Placental epithelial cell (primary cell): ENCODE measurements around the gene CHPF2. TPM values are rescaled to one million over a fixed set of nuclear protein-coding genes. Genes with fewer than 3 reads are reported as not detected.

Experiments
- total RNA-seq: library from RNA; depleted of rRNA; stranded (reverse); fragments of >200 nt; gene quantifications from 2 replicates; pipeline ENCODE4 v1.2.3, GENCODE V29; 2012

CHPF2 gene
- 94.6 and 107 TPM in 2 replicates for total RNA-seq

DNA sequence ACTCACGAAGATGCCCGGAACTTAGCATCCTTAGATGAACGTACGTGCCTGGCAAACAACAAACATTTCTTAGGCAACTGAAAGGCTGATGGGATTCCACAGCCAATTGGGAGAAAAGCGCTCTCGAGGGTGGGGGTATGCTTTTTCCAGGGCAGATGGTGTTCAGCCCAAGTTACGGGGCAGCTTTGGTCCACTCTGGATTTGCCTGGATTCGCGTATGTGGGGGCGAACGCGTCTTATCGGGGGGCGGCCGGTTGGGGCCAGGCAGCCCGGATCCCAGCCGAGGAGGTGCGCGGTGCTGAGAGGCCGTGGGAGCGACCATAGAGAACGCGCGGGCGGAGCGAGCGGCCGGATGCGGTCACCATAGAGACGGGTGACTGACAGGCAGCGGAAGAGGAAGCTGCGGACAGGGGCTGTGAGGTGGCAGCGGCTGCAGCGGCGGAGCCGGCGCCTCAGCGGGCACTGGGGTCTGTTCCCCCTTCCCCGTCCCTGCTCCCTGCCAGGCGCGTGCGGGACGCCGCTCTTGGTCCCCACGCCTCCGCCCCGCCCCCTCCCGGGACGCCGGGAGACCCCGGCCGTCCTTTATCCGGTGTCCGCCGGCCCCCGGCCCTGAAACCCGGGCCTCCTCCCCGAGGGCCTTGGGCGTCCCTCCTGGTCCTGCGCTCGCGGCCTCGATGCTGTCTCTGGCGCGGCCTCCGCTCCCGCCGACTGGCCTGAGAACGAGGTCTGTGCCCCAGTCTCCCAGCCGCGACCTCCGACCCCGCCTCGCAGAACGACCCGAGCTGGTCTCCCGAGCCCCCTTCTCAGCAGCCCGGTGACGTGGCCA lies at the start of gene CHPF2:
Gene CHPF2 (plus strand): TSS at position 393 of the 826 bp plus-strand sequence. CDS start 1,529 bp downstream, outside the sequence.

GRCh38 chr7:151186640-151187408 lies 45.5 kb upstream of the CHPF2 start, which contains the start of gene ASB10:
Gene ASB10 (minus strand): TSS chr7:151187250. CDS start chr7:151187130, 120 bp downstream.

DNA sequence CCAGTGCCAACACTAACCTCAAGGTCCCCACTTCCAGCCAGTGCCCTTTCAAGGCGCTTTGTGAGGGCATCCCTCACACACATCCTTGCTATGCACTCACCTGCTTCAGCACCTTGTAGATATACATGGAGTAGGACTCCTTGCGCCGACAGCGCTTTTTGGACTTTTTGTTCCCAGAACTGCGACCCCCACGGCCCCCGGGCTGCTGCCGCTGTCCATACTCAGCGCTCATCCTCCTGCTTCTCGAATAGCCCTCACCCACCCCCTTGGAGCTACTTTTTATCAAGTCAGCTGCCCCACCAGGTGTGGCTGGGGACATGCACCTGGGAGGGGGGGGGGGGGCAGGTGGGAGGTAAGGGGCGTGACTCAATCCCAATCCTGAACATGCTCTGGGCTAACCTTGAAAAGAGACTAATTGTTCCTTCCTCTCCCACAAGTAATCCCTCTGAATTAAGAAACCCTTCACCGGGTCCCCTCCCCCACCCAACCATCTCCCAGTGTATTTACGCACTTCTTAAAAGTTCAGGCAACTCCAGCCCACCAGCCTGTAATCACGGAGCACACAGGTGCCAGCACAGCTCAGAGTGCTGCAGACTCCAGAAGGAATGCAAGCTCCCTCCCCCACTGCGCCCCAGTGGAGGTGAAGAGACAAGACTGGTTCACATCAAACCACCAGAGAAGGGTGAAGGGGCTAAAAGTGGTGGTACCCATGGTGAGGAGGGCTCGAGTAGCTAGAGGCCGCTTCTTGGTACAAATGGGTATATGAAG lies 22.0 kb upstream of the CHPF2 start, which contains the start of gene H2BK1:
Gene H2BK1 (minus strand): TSS at position 402 of the 768 bp plus-strand sequence. CDS start 170 bp downstream, at position 232.

DNA sequence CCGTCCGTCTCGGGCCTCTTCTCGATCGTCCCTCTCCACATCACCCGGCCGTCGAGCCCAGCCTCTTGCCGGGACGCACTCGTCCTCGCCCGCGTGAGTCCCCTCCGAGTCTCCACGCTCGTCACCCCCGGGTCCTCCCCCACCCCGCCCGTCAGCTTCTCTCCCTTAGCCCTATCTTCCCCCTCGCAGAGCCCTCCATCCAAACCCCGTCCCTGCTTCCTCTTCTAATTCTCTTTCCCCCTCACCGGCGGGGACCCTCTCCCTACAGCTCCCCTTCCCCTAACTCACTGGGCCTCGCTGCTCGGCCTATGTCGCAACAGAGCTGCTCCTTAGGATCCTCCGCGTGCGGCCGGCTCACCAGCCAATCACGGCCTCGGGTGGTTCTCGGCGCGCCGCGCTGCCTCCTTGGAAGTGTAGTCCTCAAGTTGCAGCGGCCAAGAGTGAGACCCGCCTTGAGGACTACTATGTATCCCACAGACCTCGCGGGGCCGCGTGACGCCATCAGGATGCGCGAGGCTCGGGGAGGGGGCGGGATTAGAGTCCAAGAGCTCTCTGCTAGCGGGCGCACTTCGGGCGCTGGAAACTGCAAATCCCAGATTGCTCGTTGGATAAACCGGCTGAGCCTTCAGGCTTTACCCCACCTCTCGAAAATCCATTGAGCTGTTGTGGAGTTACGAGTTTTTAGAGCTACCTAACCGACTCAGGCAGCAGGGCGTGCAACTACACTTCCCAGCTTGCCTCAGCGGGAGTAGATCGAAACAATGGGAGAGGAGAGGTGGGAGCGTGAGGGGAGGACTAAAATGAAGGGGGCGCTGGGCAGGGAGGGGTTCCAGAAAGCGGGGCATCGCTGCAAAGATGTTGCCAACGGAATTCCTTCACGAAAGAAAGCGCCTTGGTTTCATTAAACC lies 5.2 kb upstream of the CHPF2 start, which contains the start of gene ABCF2:
Gene ABCF2 (minus strand): TSS at position 331 of the 908 bp plus-strand sequence. CDS start 747 bp downstream, outside the sequence.

GRCh38 chr7:151248346-151249033 lies 16.2 kb downstream of the CHPF2 start, which contains the start of gene SMARCD3:
Gene SMARCD3 (minus strand): TSS chr7:151248694. CDS start chr7:151248562, 132 bp downstream.

Other genes starting within 250 kb of the CHPF2 start
- 2.4 and 14.1 TPM in 2 replicates for gene NOS3, start 241.5 kb upstream of the CHPF2 start, total RNA-seq
- gene ATG9B, start 208.0 kb upstream of the CHPF2 start, total RNA-seq, result 6.5 and 20.0 TPM in 2 replicates
- 34.9 and 78.1 TPM in 2 replicates for gene ABCB8, start 204.0 kb upstream of the CHPF2 start, total RNA-seq
- gene ASIC3, start 184.0 kb upstream of the CHPF2 start, total RNA-seq, result 0.22 and 1.2 TPM in 2 replicates
- gene CDK5, start 174.6 kb upstream of the CHPF2 start, total RNA-seq, result 16.1 and 27.9 TPM in 2 replicates
- 68.3 and 86.6 TPM in 2 replicates for gene SLC4A2, start 172.9 kb upstream of the CHPF2 start, total RNA-seq
- gene FASTK, start 151.7 kb upstream of the CHPF2 start, total RNA-seq, result 101 and 162 TPM in 2 replicates
- gene TMUB1, start 149.0 kb upstream of the CHPF2 start, total RNA-seq, result 29.1 and 44.4 TPM in 2 replicates
- gene AGAP3, start 146.0 kb upstream of the CHPF2 start, total RNA-seq, result 71.1 and 108 TPM in 2 replicates
- gene GBX1, start 64.8 kb upstream of the CHPF2 start, total RNA-seq, result not detected in 2 replicates
- not detected in 2 replicates for gene ASB10, start 45.2 kb upstream of the CHPF2 start, total RNA-seq
- gene H2BK1, start 22.0 kb upstream of the CHPF2 start, total RNA-seq, result not detected in 2 replicates
- 22.4 and 43.6 TPM in 2 replicates for gene ABCF2, start 5.3 kb upstream of the CHPF2 start, total RNA-seq
- gene SMARCD3, start 16.2 kb downstream of the CHPF2 start, total RNA-seq, result 14.7 and 16.1 TPM in 2 replicates
- gene NUB1, start 109.3 kb downstream of the CHPF2 start, total RNA-seq, result 33.4 and 38.8 TPM in 2 replicates
- gene WDR86, start 177.6 kb downstream of the CHPF2 start, total RNA-seq, result 13.7 TPM in 1 of 2 replicates, not detected in the other
- gene CRYGN, start 207.7 kb downstream of the CHPF2 start, total RNA-seq, result not detected in 2 replicates